Mammary epithelial cell (primary cell): Measurements from ENCODE around the gene CLASP1.

Source experiments
- EZH2 ChIP-seq: IDR thresholded peaks from 2 replicates; pipeline ENCODE4 v1.6.1; 2012; ENCODE audit warnings: low read length, inconsistent platforms, borderline replicate concordance
- TF ChIP-seq, protein P1 (sequence below), 2 donors: IDR thresholded peaks in 1 of 2; conservative IDR thresholded peaks in 1 of 2; 2 replicates each; pipeline ENCODE4 v1.5.1; 2011 to 2012; ENCODE audit warnings: inconsistent platforms in 2 of 2, low read length in 2 of 2, mild to moderate bottlenecking in 2 of 2, control low read depth in 1 of 2, low read depth in 1 of 2; ENCODE audit not compliant: insufficient read depth in 1 of 2; ENCODE audit errors: extremely low read depth in 1 of 2

DNA sequence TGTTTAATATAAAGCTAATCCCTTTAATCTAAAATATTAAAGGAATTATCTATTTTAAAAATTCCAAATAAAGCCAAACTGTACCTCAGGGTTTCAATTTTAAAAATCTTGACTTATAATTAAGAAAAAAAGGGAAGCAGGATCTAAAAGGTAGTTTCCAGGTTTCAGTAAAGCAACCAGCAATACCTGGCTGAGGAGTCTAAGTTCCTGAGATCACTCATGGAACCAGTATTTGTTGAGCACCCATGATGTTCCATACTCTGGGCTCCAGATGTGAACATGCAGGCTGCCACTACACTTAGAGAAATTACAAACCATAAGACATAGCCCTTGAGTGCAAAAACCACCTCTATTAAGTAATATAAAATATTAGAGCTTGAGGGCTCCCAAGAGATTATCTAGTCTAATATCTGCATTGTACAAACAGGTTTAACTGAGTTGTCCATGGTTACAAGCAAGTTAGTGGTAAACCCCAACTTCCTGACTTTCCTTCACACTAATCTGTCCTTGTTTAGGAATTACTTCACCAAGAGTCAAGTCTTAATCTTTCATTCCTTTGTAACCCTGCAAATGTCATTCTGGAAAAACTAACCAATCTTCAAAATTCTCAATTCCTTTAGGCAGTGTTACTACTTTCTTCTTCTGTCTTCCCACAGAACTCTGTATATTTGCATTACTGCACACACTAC, 49.2 kb downstream of the CLASP1 start:
- TF ChIP-seq, protein P1, sequence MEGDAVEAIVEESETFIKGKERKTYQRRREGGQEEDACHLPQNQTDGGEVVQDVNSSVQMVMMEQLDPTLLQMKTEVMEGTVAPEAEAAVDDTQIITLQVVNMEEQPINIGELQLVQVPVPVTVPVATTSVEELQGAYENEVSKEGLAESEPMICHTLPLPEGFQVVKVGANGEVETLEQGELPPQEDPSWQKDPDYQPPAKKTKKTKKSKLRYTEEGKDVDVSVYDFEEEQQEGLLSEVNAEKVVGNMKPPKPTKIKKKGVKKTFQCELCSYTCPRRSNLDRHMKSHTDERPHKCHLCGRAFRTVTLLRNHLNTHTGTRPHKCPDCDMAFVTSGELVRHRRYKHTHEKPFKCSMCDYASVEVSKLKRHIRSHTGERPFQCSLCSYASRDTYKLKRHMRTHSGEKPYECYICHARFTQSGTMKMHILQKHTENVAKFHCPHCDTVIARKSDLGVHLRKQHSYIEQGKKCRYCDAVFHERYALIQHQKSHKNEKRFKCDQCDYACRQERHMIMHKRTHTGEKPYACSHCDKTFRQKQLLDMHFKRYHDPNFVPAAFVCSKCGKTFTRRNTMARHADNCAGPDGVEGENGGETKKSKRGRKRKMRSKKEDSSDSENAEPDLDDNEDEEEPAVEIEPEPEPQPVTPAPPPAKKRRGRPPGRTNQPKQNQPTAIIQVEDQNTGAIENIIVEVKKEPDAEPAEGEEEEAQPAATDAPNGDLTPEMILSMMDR (conservative IDR thresholded peaks at IDR 0.05 in 1 of 2, IDR thresholded peaks at IDR 0.05 in 1 of 2; ENCODE audit: extremely low read depth in 1 of 2, insufficient read depth in 1 of 2, low read depth in 1 of 2, low read length in 2 of 2): no peak
- no peak for TF ChIP-seq EZH2
